PC-9 (cell line): ENCODE results near the gene DISC1. TPM values are rescaled to one million over a fixed set of nuclear protein-coding genes. Genes with fewer than 3 reads are reported as not detected.

Experiments used
- BruUV-seq: library from RNA; stranded (reverse); fragments of 400-500 nt; replicated peaks from 2 replicates; lab custom pipeline; 2021; lab: Mats Ljungman, UMichigan
- CTCF ChIA-PET: fragments of 300-600 bp; sonication (Branson Sonifier 250); formaldehyde crosslinking; loops from one replicate; lab custom pipeline; 2022; ENCODE audit warnings: antibody characterized with exemption; lab: Charles Lee
- POLR2A ChIA-PET: fragments of 300-600 bp; sonication (Branson Sonifier 250); formaldehyde crosslinking; loops from one replicate; lab custom pipeline; 2022; ENCODE audit warnings: antibody characterized with exemption; ENCODE audit not compliant: unreplicated experiment; lab: Charles Lee
- DNase-seq, 2 experiments: peaks; one replicate each; pipeline versions ENCODE4 v3.0.0 to v3.0.0-alpha.2; 2015 to 2022; ENCODE audit warnings: mixed read lengths in 1 of 2
- H2AFZ ChIP-seq: fragments of 200-600 bp; sonication (generic); 2 replicates; pipeline ENCODE4 v1.8.1; 2017; ENCODE audit warnings: antibody characterized with exemption
- H3F3A ChIP-seq: fragments of 200-600 bp; sonication (generic); 2 replicates; pipeline ENCODE4 v1.8.1; 2017; ENCODE audit warnings: antibody characterized with exemption, mild to moderate bottlenecking, low read depth; ENCODE audit not compliant: insufficient read depth
- H3K27ac ChIP-seq: fragments of 200-600 bp; sonication (generic); 2 replicates; pipeline ENCODE4 v1.6.1; 2016; ENCODE audit warnings: mixed run types
- H3K27me3 ChIP-seq: fragments of 200-600 bp; sonication (generic); 2 replicates; pipeline ENCODE4 v1.6.1; 2016; ENCODE audit warnings: low read depth, mixed run types; ENCODE audit not compliant: insufficient read depth
- H3K36me3 ChIP-seq: fragments of 200-600 bp; sonication (generic); 2 replicates; pipeline ENCODE4 v1.6.1; 2016; ENCODE audit warnings: low read depth, mixed run types
- H3K4me1 ChIP-seq: fragments of 200-600 bp; sonication (generic); replicated peaks from 2 replicates; pipeline ENCODE4 v1.6.1; 2016; ENCODE audit warnings: mixed run types; ENCODE audit not compliant: insufficient read depth
- H3K4me2 ChIP-seq: fragments of 200-600 bp; sonication (generic); 2 replicates; pipeline ENCODE4 v1.6.1; 2017; ENCODE audit warnings: mixed run types
- H3K4me3 ChIP-seq: fragments of 200-600 bp; sonication (generic); 2 replicates; pipeline ENCODE4 v1.6.1; 2016; ENCODE audit warnings: mixed run types
- H3K79me2 ChIP-seq: fragments of 200-600 bp; sonication (generic); 2 replicates; pipeline ENCODE4 v1.6.1; 2017; ENCODE audit warnings: low read depth, mixed run types
- H3K9me2 ChIP-seq: fragments of 200-600 bp; sonication (generic); 2 replicates; pipeline ENCODE4 v1.8.1; 2017; ENCODE audit warnings: mild to moderate bottlenecking; ENCODE audit not compliant: insufficient read depth
- H3K9me3 ChIP-seq: fragments of 200-600 bp; sonication (generic); 2 replicates; pipeline ENCODE4 v1.8.1; 2016; ENCODE audit warnings: low read depth; ENCODE audit not compliant: insufficient read depth
- H4K20me1 ChIP-seq: fragments of 200-600 bp; sonication (generic); 2 replicates; pipeline ENCODE4 v1.8.1; 2017; ENCODE audit not compliant: insufficient read depth
- EZH2 ChIP-seq: fragments of 200-600 bp; sonication (generic); IDR thresholded peaks from 2 replicates; pipeline ENCODE4 v1.8.0; 2017; ENCODE audit warnings: antibody characterized with exemption, low read depth
- intact Hi-C: fragments of 100-400 bp; cut with micrococcal nuclease; formaldehyde crosslinking; loops from one replicate; pipeline ENCODE4 v1.10.0; 2022; ENCODE audit not compliant: unreplicated experiment
- total RNA-seq: library from RNA; stranded (reverse); gene quantifications from 2 replicates; pipeline ENCODE4 v1.2.3, GENCODE V29; 2021
- TF ChIP-seq, protein P1 (sequence below): fragments of 200-600 bp; sonication (generic); conservative IDR thresholded peaks from 2 replicates; pipeline ENCODE4 v1.6.1; 2017; ENCODE audit warnings: mixed run types, antibody characterized with exemption, mild to moderate bottlenecking, moderate library complexity

Gene DISC1
- total RNA-seq, 1 experiment from 2014 or later = 7.4 TPM

DNA sequence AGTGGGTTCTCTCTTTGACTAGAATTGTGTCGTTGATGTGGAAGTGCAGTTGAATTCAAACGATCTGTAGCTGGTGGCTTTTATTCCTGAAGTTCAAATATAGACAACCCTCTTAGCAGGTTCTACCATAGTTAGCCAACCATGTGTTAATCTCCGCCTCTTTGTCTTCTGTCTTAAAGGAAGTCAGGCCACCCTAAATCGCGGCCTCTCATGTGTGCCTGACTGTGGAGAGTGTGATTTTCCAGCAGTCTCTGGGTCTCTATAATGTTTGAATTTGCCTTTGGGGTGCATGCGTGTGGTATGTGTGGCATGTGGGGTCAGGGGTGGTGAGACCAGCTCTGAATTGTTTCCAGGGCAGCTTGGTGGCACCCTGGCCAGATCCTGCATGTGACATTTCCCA is 244.9 kb downstream of the DISC1 start:
- Histone ChIP-seq H3K9me2 (no peaks in the 10 kb centered on the region; the same call in 1 of the 2 replicates), H3K4me2 (no peak overlapping the region), H3K4me3 (no peak overlapping the region), H3K27me3 (no peaks in the 10 kb centered on the region), H3K4me1 (no peaks in the 10 kb centered on the region), H3F3A (no peaks in the 10 kb centered on the region), H2AFZ (no peak overlapping the region), H4K20me1 (no peaks in the 10 kb centered on the region), H3K79me2 (no peaks in the 10 kb centered on the region), H3K36me3 (no peaks in the 10 kb centered on the region), H3K9me3 (peaks cover 3% of the 10 kb centered on the region; the same call in 1 of the 2 replicates), H3K27ac (no peak overlapping the region)
- no peak for DNase-seq
- POLR2A ChIA-PET = no interaction called here
- no peak for TF ChIP-seq EZH2
- TF ChIP-seq, protein P1, sequence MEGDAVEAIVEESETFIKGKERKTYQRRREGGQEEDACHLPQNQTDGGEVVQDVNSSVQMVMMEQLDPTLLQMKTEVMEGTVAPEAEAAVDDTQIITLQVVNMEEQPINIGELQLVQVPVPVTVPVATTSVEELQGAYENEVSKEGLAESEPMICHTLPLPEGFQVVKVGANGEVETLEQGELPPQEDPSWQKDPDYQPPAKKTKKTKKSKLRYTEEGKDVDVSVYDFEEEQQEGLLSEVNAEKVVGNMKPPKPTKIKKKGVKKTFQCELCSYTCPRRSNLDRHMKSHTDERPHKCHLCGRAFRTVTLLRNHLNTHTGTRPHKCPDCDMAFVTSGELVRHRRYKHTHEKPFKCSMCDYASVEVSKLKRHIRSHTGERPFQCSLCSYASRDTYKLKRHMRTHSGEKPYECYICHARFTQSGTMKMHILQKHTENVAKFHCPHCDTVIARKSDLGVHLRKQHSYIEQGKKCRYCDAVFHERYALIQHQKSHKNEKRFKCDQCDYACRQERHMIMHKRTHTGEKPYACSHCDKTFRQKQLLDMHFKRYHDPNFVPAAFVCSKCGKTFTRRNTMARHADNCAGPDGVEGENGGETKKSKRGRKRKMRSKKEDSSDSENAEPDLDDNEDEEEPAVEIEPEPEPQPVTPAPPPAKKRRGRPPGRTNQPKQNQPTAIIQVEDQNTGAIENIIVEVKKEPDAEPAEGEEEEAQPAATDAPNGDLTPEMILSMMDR = no peak
- intact Hi-C loops = no loop called here
- no TSS peak for BruUV-seq
- CTCF ChIA-PET = no interaction called here

DNA sequence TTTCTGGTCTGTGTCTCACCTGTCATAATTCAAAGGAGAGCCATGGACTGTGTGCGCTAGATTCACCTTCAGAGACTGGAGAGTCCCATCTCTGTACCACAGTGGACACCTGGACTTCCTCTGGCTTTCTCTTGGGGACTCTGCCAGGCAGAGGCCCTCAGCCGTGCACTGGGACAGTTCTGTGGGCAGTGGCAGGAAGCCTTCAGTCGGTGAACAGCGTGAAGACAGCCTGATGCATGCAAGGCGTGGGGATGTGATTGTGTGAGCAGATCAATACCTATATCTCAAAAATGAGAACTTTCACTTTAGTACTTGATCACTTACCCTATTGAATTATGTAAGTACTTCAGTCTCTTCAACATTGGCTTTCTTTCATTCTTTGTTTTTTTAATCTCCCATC is 245.3 kb downstream of the DISC1 start:
- Histone ChIP-seq H3K27me3 (no peaks in the 10 kb centered on the region), H3K9me3 (peaks cover 3% of the 10 kb centered on the region; the same call in 1 of the 2 replicates), H3K27ac (no peak overlapping the region), H3K79me2 (no peaks in the 10 kb centered on the region), H2AFZ (no peak overlapping the region), H3F3A (no peaks in the 10 kb centered on the region), H4K20me1 (no peaks in the 10 kb centered on the region), H3K4me3 (no peak overlapping the region), H3K4me1 (no peaks in the 10 kb centered on the region), H3K36me3 (no peaks in the 10 kb centered on the region), H3K4me2 (no peak overlapping the region), H3K9me2 (no peaks in the 10 kb centered on the region; the same call in 1 of the 2 replicates)
- BruUV-seq = no TSS peak
- TF ChIP-seq, protein P1 = no peak
- TF ChIP-seq EZH2 = no peak
- ChIA-PET POLR2A (no interaction called here), CTCF (no interaction called here)
- intact Hi-C loops = no loop called here
- DNase-seq = no peak

DNA sequence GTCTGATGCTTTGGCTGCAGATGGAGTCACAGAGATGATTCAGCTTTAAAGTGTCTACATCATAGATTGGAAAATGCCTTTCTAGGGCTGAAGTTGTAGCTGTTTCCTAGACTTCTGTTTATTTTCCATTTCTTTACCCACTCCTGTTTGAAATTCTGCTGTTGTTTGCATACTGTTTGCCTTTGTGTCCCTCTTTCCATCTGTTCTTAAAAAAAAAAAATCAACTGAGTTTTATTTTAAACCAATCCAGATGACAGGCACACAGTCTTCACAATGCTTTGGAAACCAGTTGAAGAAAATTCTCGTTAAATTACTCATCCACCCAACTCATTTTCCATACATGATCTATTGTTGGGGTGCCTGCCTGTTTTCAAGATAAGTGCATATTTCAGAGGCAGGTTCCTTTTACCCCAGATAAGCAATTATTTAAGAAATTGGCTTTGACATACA is 245.9 kb downstream of the DISC1 start:
- Histone ChIP-seq H3K9me2 (no peaks in the 10 kb centered on the region; the same call in 1 of the 2 replicates), H3K79me2 (no peaks in the 10 kb centered on the region), H3K4me2 (no peak overlapping the region), H2AFZ (no peak overlapping the region), H3K27me3 (no peaks in the 10 kb centered on the region), H3K9me3 (peaks cover 3% of the 10 kb centered on the region; the same call in 1 of the 2 replicates), H3K36me3 (no peaks in the 10 kb centered on the region), H3F3A (no peaks in the 10 kb centered on the region), H3K27ac (no peak overlapping the region), H4K20me1 (no peaks in the 10 kb centered on the region), H3K4me1 (no peaks in the 10 kb centered on the region), H3K4me3 (no peak overlapping the region)
- BruUV-seq = no TSS peak
- ChIA-PET POLR2A (no interaction called here), CTCF (no interaction called here)
- intact Hi-C loops = no loop called here
- DNase-seq = no peak
- TF ChIP-seq EZH2 = no peak
- TF ChIP-seq, protein P1 = no peak
